GM12891 (cell line): ENCODE measurements around the gene MSRB1.

Experiments
- POLR2A ChIP-seq: IDR thresholded peaks from 2 replicates; pipeline ENCODE4 v1.6.1; 2011; ENCODE audit warnings: low read depth, low read length, control low read depth
- POLR2AphosphoS5 ChIP-seq: IDR thresholded peaks from 2 replicates; pipeline ENCODE4 v1.6.1; 2011; ENCODE audit warnings: low read depth, low read length, control low read depth
- POU2F2 ChIP-seq: IDR thresholded peaks from 2 replicates; pipeline ENCODE4 v1.6.1; 2011; ENCODE audit warnings: low read depth, mild to moderate bottlenecking, control low read depth, low read length, moderate library complexity

DNA sequence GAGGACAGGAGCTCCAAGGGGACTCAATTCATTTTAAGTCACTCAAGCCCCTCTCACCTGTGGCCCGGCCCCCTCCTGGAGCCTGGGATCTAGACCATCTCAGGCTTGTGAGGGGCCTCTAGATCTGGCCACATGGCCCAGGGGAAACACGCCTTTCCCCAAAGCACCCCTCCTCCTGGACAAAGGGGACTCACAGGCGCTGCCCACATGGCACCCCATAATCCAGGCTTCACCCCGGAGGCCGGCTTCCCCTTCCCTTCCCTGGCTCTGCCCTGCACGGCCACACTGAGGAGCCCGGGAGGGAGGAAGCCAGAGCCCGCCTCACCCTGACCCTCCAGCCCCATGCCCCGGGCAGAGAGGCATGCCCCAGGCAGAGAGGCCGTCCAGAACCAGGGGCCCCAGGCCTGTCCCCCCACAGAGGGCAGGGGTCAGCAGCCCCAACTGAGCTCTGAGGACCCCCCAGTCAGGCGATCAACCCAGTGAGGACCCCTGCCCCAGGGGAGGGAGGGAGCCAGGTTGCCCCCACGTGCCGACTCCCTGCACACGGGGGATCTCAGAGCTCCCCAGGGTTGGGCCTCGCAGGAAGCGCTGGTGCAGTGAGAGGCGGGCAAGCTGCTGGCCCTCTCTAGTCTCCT lies 35.7 kb downstream of the MSRB1 start:
- TF ChIP-seq POLR2A (no peak), POLR2AphosphoS5 (no peak), POU2F2 (no peak)
